Measurements from ENCODE around the gene UBR7.
"Not testable (repeated sequence)": the region's sequence is repeated elsewhere in the genome, so short reads cannot be mapped to it uniquely, and the experiment has no call there.

DNA sequence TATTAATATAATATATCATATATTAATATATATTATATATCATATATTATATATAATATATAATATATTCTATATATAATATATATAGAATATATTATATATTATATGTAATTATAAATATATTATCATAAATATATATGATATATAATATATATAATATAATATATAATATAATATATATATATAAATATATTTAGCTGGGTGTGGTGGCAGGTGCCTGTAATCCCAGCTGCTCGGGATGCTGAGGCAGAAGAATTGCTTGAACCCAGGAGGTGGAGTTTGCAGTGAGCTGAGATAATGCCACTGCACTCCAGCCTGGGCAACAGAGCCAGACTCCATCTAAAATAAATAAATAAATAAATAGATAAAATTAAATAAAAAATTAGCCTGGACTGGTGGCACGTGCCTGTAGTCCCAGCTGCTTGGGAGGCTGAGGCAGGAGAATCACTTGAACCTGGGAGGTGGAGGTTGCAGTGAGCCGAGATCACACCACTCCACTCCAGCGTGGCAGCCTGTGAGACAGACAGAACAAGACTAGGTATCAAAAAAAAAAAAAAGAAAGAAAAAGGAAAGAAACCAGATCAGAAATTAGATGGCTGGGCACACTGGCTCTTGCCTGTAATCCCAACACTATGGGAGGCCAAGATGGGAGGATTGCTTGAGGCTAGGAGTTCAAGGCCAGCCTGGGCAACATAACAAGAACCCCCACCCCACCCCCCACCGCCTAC lies 47.3 kb upstream of the UBR7 start:
- TF ChIP-seq ARNT (IDR thresholded peaks at IDR 0.05); L3MBTL2 (conservative IDR thresholded peaks at IDR 0.05); ELF4 (IDR thresholded peaks at IDR 0.05); FOXA1 (IDR thresholded peaks at IDR 0.05): not testable (repeated sequence)

Data from HEK293T (cell line).